DND-41 (cell line): ENCODE measurements around the gene CCR7.

Experiments
- ATAC-seq: fragments of 200-7000 bp; cut with Tn5 transposase; 3 replicates; pipeline ENCODE4 v1.9.1; 2021; ENCODE audit warnings: low read depth; ENCODE audit not compliant: insufficient read depth
- DNase-seq: peaks from one replicate; pipeline ENCODE4 v3.0.0-alpha.2; 2020
- H2AFZ ChIP-seq: 2 replicates; pipeline ENCODE4 v1.6.0; 2012; ENCODE audit warnings: low read depth, low read length
- H3K27ac ChIP-seq: 2 replicates; pipeline ENCODE4 v1.5.1; 2012; ENCODE audit warnings: low read length, inconsistent platforms
- H3K27me3 ChIP-seq: fragments of 200-600 bp; sonication (generic); 2 replicates; pipeline ENCODE4 v1.6.0; 2012; ENCODE audit warnings: low read length, mild to moderate bottlenecking, inconsistent platforms; ENCODE audit not compliant: insufficient read depth, poor library complexity
- H3K36me3 ChIP-seq: 2 replicates; pipeline ENCODE4 v1.5.1; 2012; ENCODE audit warnings: low read length, inconsistent platforms; ENCODE audit not compliant: insufficient read depth
- H3K4me1 ChIP-seq: 2 replicates; pipeline ENCODE4 v1.5.1; 2012; ENCODE audit warnings: mild to moderate bottlenecking, low read length; ENCODE audit not compliant: insufficient read depth
- H3K4me2 ChIP-seq: 2 replicates; pipeline ENCODE4 v1.6.0; 2012; ENCODE audit warnings: mild to moderate bottlenecking, moderate library complexity, low read length, inconsistent platforms; ENCODE audit not compliant: insufficient read depth
- H3K4me3 ChIP-seq, 2 experiments: fragments of 200-600 bp in 1 of 2; shearing (Covaris generic) in 1 of 2; 2 replicates each; pipeline ENCODE4 v1.5.1; 2012 to 2016; ENCODE audit warnings: inconsistent platforms in 2 of 2, low read length in 2 of 2, mild to moderate bottlenecking in 2 of 2, low read depth in 1 of 2, moderate library complexity in 1 of 2
- H3K79me2 ChIP-seq: 2 replicates; pipeline ENCODE4 v1.6.0; 2012; ENCODE audit warnings: low read length, inconsistent platforms; ENCODE audit not compliant: insufficient read depth
- H3K9ac ChIP-seq: 2 replicates; pipeline ENCODE4 v1.6.0; 2012; ENCODE audit warnings: low read depth, mild to moderate bottlenecking, inconsistent platforms, low read length, moderate library complexity
- H3K9me3 ChIP-seq: 2 replicates; pipeline ENCODE4 v1.5.1; 2012; ENCODE audit warnings: low read length, moderate library complexity, mild to moderate bottlenecking, inconsistent platforms; ENCODE audit not compliant: insufficient read depth, severe bottlenecking
- H4K20me1 ChIP-seq: 2 replicates; pipeline ENCODE4 v1.6.0; 2012; ENCODE audit warnings: low read length; ENCODE audit not compliant: insufficient read depth
- EZH2 ChIP-seq: IDR thresholded peaks from 3 replicates; pipeline ENCODE4 v1.6.1; 2012; ENCODE audit warnings: borderline replicate concordance, low read depth, mild to moderate bottlenecking, moderate library complexity, low read length, inconsistent platforms; ENCODE audit not compliant: severe bottlenecking
- TF ChIP-seq, protein P1 (sequence below): IDR thresholded peaks from 2 replicates; pipeline ENCODE4 v1.5.1; 2012; ENCODE audit warnings: borderline replicate concordance, low read length, moderate library complexity, mild to moderate bottlenecking; ENCODE audit not compliant: poor library complexity, severe bottlenecking; ENCODE audit errors: extremely low read depth

Gene CCR7

GRCh38 chr17:40528692-40529417, 36.4 kb downstream of the CCR7 start:
- no peaks in the 10 kb centered on the region for H3K36me3 ChIP-seq
- no peaks in the 10 kb centered on the region for H4K20me1 ChIP-seq
- H3K9me3 ChIP-seq = peaks cover 16% of the 10 kb centered on the region
- ATAC-seq (no peak), DNase-seq (no peak)
- H3K4me2 ChIP-seq = no peak overlapping the region
- no peaks in the 10 kb centered on the region for H3K27me3 ChIP-seq
- TF ChIP-seq EZH2 = no peak
- TF ChIP-seq, protein P1, sequence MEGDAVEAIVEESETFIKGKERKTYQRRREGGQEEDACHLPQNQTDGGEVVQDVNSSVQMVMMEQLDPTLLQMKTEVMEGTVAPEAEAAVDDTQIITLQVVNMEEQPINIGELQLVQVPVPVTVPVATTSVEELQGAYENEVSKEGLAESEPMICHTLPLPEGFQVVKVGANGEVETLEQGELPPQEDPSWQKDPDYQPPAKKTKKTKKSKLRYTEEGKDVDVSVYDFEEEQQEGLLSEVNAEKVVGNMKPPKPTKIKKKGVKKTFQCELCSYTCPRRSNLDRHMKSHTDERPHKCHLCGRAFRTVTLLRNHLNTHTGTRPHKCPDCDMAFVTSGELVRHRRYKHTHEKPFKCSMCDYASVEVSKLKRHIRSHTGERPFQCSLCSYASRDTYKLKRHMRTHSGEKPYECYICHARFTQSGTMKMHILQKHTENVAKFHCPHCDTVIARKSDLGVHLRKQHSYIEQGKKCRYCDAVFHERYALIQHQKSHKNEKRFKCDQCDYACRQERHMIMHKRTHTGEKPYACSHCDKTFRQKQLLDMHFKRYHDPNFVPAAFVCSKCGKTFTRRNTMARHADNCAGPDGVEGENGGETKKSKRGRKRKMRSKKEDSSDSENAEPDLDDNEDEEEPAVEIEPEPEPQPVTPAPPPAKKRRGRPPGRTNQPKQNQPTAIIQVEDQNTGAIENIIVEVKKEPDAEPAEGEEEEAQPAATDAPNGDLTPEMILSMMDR = no peak
- no peak overlapping the region for H3K4me3 ChIP-seq
- no peak overlapping the region for H3K9ac ChIP-seq
- no peaks in the 10 kb centered on the region for H3K79me2 ChIP-seq
- 0 out of 2 replicates have a peak overlapping the region, but pooled peaks have one; percentile 29 for H3K27ac ChIP-seq
- no peak overlapping the region for H2AFZ ChIP-seq
- H3K4me1 ChIP-seq = peaks cover 36% of the 10 kb centered on the region

GRCh38 chr17:40526668-40527067, 38.6 kb downstream of the CCR7 start:
- Histone ChIP-seq H3K4me3 (no peak overlapping the region), H3K4me1 (peaks cover 24% of the 10 kb centered on the region), H3K4me2 (no peak overlapping the region), H3K79me2 (no peaks in the 10 kb centered on the region), H2AFZ (no peak overlapping the region), H3K36me3 (no peaks in the 10 kb centered on the region), H3K27me3 (no peaks in the 10 kb centered on the region), H4K20me1 (no peaks in the 10 kb centered on the region), H3K9ac (no peak overlapping the region), H3K27ac (no peak overlapping the region), H3K9me3 (peaks cover 16% of the 10 kb centered on the region)
- TF ChIP-seq, protein P1 = no peak
- TF ChIP-seq EZH2 = no peak
- no peak for DNase-seq
- no peak for ATAC-seq

GRCh38 chr17:40525294-40525693, 40.0 kb downstream of the CCR7 start:
- no peaks in the 10 kb centered on the region for H3K36me3 ChIP-seq
- H3K4me3 ChIP-seq = no peak overlapping the region
- no peak overlapping the region for H3K4me2 ChIP-seq
- peaks cover 19% of the 10 kb centered on the region; the same call in 1 of the 2 replicates for H3K4me1 ChIP-seq
- no peaks in the 10 kb centered on the region for H3K79me2 ChIP-seq
- no peaks in the 10 kb centered on the region for H4K20me1 ChIP-seq
- DNase-seq = no peak
- H3K27me3 ChIP-seq = no peaks in the 10 kb centered on the region
- H3K27ac ChIP-seq = no peak overlapping the region
- peaks cover 16% of the 10 kb centered on the region for H3K9me3 ChIP-seq
- ATAC-seq = no peak
- H2AFZ ChIP-seq = no peak overlapping the region
- TF ChIP-seq, protein P1 = no peak
- no peak for TF ChIP-seq EZH2
- H3K9ac ChIP-seq = no peak overlapping the region
